ENCODE data around the gene PPP1R27. TPM values are rescaled to one million over a fixed set of nuclear protein-coding genes. Genes with fewer than 3 reads are reported as not detected.

PPP1R27 gene
- total RNA-seq, 1 donor from 2014 or later = 11.9 TPM

DNA sequence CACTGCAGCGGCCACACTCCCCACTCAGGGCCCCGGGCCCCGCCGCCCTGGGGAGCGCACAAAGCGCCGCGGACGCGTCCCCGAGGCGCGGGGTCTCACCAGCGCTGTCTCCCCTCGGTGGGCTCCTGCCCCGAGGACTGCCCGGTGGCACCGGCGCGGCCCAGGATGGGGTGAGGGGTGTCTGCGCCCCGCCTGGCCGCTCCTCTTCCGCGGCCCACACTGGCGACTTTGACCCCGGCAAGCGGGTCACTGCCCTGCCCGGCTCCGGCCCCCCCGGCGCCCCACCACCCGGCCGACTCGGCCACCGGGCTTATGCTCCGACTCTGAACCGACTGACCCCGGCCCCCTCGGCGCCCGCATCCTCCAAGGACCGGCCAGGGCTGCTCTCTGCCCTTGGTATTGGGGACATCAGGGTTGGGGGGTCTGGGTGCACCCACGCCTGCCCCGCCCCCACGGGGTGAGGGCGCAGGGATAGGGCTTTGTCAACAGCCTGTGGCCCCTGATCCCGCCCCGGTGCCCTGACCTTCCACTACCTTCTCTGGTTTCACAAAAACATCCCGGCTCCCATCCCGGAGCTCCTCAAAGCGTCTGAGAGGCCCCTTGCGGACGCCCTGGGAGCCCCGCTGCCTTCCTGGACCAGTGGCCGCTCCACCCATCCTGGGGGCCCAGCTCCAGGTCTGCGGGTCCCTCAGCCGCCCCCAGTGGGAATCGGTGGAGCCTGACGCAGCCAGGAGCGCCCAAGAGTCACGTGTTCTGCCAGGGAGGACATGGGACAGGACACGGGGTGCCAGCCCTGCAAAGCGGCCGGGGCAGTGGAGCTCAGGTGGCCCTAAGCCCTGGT is 30.1 kb downstream of the PPP1R27 start:
- DNase-seq = no peak

DNA sequence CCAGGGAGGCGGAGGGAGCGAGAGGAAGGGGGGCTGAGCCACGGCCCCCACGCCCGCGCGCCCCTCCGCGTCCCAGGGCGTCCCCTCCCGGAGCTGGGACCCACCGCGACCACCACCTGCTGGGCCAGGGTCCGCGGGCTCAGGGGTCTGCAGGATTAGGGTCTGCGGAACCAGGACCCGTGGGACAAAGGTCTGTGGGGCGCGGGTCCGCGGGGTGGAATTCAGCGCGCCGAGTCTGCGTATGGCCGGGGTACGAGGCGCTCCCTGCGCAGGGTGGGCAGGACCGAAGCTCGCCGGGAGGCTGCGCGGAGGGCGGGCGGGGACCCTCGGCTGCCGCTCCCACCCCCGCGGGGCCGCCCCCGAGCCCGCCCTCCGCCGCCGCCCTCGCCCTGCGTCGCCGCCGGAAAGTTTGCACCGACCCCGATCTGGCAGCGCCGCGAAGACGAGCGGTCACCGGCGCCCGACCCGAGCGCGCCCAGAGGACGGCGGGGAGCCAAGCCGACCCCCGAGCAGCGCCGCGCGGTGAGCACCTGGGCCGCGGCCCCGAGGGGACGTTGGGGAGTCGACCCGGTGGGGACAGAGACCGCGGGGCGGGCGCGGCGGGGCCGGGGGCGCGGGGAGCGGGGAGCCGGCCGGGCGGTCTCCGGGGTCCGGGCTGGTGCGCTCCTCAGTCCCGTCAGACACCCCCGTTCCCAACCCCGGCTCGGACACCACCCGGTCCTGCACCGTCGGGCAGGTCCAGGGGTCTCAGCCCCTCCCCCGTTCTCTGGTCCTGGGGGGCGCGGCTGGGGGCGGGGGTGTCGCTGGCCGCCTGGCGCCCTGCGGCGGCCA is 30.9 kb downstream of the PPP1R27 start, which contains the start of gene GCGR:
TSS of gene GCGR (plus strand) at position 423 of the 831 bp plus-strand sequence. CDS start 4,869 bp downstream, outside the sequence.
- no peak for DNase-seq

DNA sequence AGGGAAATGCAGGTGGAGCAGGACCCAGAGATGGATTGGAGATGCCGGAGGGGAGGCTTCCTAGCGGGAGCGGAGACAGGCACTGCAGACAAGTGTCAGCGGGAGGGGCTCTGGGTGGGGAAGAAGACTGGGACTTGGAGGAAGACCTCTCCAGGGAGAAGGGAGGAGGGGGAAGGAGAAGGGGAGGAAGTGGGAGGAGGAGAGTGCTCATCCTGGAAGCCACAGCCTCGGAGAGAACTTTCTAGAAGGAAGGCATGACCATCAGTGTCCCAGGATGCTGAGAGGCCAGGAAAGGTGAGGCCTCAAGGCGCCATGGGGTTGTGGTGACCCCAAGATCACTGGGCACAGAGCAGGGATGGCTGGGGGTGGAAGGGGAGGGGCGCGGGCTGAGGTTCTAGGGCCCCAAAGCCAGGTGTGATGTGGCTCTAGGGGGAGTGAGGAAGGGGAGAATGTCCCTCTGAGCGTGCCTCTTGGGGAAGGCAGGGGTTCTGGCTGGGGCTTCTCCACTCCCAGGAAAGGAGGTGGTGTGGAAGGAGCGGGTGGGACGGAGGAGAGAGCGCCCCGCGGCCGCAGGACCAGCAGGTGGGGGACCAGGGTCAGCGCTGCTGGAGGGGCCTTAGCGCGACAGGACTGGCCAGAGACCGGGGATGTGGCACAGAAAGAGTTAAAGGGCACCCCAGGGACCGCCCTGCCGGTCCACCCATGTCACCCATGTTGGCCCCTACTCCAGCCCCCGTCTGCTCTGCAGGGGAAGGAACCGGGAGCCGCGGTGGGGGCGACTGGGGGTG is 31.8 kb downstream of the PPP1R27 start:
- no peak for DNase-seq

DNA sequence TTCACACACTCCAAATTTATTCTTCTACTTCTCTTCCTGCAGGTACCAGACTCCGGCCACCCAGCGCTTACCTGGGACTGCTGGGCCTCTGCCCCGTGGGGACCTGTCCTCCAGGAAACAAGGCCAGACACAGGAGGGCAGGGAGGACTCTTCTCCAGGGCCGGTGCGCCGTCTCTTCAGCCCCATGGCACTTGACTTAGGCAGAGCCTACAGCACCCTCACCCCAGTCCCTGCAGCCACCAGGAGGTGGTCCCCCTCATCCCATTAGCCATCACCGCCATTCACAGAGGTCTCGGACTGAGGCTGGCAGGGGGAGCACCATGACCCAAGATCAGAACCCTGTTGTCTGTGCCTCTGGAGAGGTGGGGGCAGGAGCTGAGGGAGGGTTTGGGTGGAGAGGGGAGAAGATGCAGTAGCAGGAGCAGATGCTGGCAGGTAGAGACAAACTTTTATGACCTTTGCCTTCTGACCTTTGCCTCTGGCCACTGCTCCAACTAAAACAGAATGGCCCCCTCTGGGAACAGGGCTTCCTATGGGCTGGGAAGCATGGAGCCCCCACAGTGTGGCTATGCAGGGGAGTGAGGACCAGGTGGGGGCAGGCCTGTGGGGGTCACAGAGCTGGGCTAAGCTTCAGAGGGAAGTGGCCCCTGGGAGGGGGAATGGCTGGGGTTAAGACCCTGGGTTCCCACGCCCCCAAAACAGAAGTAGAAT is 32.6 kb downstream of the PPP1R27 start:
- DNase-seq = no peak

DNA sequence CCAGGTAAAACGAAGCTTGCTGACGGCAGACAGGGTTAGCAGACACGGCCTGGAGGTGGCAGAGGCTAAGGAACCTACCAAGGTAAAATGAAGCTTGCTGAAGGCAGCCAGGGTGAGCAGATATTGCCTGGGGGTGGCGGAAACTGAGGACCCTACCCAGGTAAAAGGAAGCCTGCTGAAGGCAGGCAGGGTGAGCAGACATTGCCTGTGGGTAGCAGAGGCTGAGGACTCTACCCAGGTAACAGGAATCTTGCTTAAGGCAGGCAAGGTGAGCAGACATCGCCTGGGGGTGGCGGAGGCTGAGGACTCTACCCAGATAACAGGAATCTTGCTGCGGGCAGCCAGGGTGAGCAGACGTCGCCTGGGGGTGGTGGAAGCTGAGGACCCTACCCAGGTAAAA is 33.5 kb downstream of the PPP1R27 start:
- DNase-seq = no peak

DNA sequence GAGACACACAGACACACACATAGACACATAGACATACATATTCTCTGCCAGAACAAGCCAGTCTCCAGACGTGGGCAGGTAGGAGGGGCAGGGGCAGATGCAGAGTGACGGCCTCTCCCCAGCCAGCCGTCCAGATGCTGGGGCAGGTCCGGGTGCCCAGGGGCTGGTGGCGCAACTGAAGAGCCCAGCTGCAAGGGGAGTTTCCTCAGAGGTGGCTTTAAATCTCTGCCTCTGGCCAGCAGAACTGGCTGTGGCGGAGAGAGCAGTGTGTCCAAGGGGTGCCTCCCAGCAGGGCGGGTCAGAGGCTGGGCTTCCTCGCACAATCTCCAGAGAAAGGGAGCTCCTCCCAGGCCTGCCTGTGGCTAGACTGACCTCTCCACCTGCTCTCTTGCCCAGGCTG is 40.3 kb downstream of the PPP1R27 start:
- DNase-seq = no peak

DNA sequence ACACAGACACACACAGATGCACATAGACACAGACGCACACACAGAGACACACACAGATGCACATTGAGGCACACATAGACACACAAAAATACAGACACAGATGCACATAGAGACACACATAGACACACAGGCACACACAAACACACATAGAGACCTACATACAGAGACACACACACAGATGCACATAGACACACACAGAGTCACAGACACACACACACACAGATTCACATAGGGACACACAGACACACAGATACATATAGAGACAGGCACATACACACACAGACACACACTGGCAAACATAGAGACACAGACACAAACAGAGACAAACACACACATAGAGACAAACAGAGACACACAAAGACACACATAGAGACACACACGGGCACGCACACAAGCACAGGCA is 40.8 kb downstream of the PPP1R27 start:
- DNase-seq = no peak

DNA sequence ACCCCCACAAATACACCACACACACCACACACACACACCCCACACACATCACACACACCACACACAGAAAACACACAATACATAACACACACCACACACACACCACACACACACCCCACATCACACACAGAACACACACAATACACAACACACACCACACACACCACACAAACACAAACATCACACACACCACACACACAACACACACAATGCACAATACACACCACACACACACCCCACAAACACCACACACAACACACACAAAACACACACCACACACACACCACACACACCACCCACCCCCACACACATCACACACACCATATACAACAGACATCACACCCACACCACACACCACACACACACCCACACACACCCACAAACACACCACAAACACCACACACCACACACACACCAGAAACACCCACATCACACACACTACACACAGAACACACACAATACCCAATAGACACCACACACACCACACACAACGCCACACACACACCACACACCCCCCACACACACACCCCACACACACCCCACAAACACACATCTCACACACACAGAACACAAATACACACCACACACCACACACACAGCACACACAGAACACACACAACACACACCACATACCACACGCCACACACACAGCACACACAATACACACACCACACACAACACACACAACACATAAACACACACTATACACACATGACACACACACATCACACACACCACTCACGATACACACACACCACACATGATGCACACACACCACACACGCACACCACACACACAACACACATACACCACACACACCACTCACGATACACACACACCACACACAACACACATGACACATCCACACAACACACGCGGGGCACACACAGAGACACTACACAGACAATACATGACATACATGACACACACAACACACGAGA is 41.9 kb downstream of the PPP1R27 start:
- no peak for DNase-seq

Other genes starting within 250 kb of the PPP1R27 start
- 50.7 TPM for gene NPLOC4, start 197.9 kb downstream of the PPP1R27 start, total RNA-seq
- 1.0 TPM for gene TSPAN10, start 197.9 kb downstream of the PPP1R27 start, total RNA-seq
- not detected for gene PDE6G, start 178.5 kb downstream of the PPP1R27 start, total RNA-seq
- 6.3 TPM for gene OXLD1, start 168.4 kb downstream of the PPP1R27 start, total RNA-seq
- 5.6 TPM for gene CCDC137, start 168.3 kb downstream of the PPP1R27 start, total RNA-seq
- gene ARL16, start 151.3 kb downstream of the PPP1R27 start, total RNA-seq = 32.1 TPM
- gene HGS, start 151.0 kb downstream of the PPP1R27 start, total RNA-seq = 31.7 TPM
- 12.2 TPM for gene MRPL12, start 131.7 kb downstream of the PPP1R27 start, total RNA-seq
- 10.6 TPM for gene SLC25A10, start 122.8 kb downstream of the PPP1R27 start, total RNA-seq
- gene GCGR, start 30.9 kb downstream of the PPP1R27 start, total RNA-seq = not detected
- gene MCRIP1, start 1.8 kb downstream of the PPP1R27 start, total RNA-seq = 111 TPM
- gene P4HB, start 25.5 kb upstream of the PPP1R27 start, total RNA-seq = 389 TPM
- 78.2 TPM for gene ARHGDIA, start 36.3 kb upstream of the PPP1R27 start, total RNA-seq
- 80.6 TPM for gene ALYREF, start 56.5 kb upstream of the PPP1R27 start, total RNA-seq
- 144 TPM for gene ANAPC11, start 56.7 kb upstream of the PPP1R27 start, total RNA-seq
- gene NPB, start 67.2 kb upstream of the PPP1R27 start, total RNA-seq = 1.0 TPM
- 10.5 TPM for gene PCYT2, start 76.3 kb upstream of the PPP1R27 start, total RNA-seq
- 9.1 TPM for gene SIRT7, start 83.1 kb upstream of the PPP1R27 start, total RNA-seq
- gene MAFG, start 92.7 kb upstream of the PPP1R27 start, total RNA-seq = 15.3 TPM
- gene PYCR1, start 102.2 kb upstream of the PPP1R27 start, total RNA-seq = 60.1 TPM
- gene MYADML2, start 112.2 kb upstream of the PPP1R27 start, total RNA-seq = 51.9 TPM
- 1.9 TPM for gene NOTUM, start 126.1 kb upstream of the PPP1R27 start, total RNA-seq
- gene ASPSCR1, start 142.6 kb upstream of the PPP1R27 start, total RNA-seq = 21.7 TPM
- gene CENPX, start 187.8 kb upstream of the PPP1R27 start, total RNA-seq = 31.2 TPM
- gene LRRC45, start 188.3 kb upstream of the PPP1R27 start, total RNA-seq = 8.5 TPM
- gene RAC3, start 196.6 kb upstream of the PPP1R27 start, total RNA-seq = 7.4 TPM
- 36.7 TPM for gene DCXR, start 202.6 kb upstream of the PPP1R27 start, total RNA-seq
- 35.7 TPM for gene RFNG, start 216.8 kb upstream of the PPP1R27 start, total RNA-seq
- 70.5 TPM for gene GPS1, start 216.8 kb upstream of the PPP1R27 start, total RNA-seq
- gene DUS1L, start 230.8 kb upstream of the PPP1R27 start, total RNA-seq = 45.1 TPM

Measured in tongue (tissue), 2 donors.